Keratinocyte (primary cell): ENCODE results near the gene HORMAD2. TPM values are rescaled to one million over a fixed set of nuclear protein-coding genes. Genes with fewer than 3 reads are reported as not detected.

Experiments used
- DNase-seq: peaks from one replicate; pipeline ENCODE4 v3.0.0-alpha.2; 2011; ENCODE audit warnings: low read depth, missing footprints, low spot score
- FAIRE-seq: peaks from 2 replicates; lab custom pipeline; 2011; peaks lifted over from hg19 to GRCh38; lab: Jason Lieb, UNC
- H2AFZ ChIP-seq: 2 replicates; pipeline ENCODE4 v1.6.0; 2012; ENCODE audit warnings: low read length, control low read depth, inconsistent platforms; ENCODE audit not compliant: control insufficient read depth
- H3K27ac ChIP-seq: 2 replicates; pipeline ENCODE4 v1.5.1; 2011; ENCODE audit warnings: low read length; ENCODE audit not compliant: control insufficient read depth, insufficient read depth
- H3K27me3 ChIP-seq: 3 replicates; pipeline ENCODE4 v1.6.0; 2011; ENCODE audit warnings: low read length; ENCODE audit not compliant: control insufficient read depth, insufficient read depth; ENCODE audit errors: extremely low read depth
- H3K36me3 ChIP-seq, 2 experiments: 2 replicates in 1 of 2; 3 replicates in 1 of 2; pipeline ENCODE4 v1.5.1; 2011; ENCODE audit warnings: low read length in 2 of 2, mild to moderate bottlenecking in 1 of 2; ENCODE audit not compliant: control insufficient read depth in 2 of 2, insufficient read depth in 2 of 2; ENCODE audit errors: extremely low read depth in 1 of 2
- H3K4me1 ChIP-seq: 3 replicates; pipeline ENCODE4 v1.5.1; 2011; ENCODE audit warnings: low read length; ENCODE audit not compliant: control insufficient read depth, insufficient read depth; ENCODE audit errors: extremely low read depth
- H3K4me2 ChIP-seq: 3 replicates; pipeline ENCODE4 v1.6.0; 2011; ENCODE audit warnings: low read depth, low read length; ENCODE audit not compliant: control insufficient read depth, insufficient read depth; ENCODE audit errors: extremely low read depth
- H3K4me3 ChIP-seq, 3 experiments: fragments of 200-600 bp in 1 of 3; sonication (generic) in 1 of 3; 2 replicates in 2 of 3; 3 replicates in 1 of 3; pipeline ENCODE4 v1.5.1; 2011 to 2016; ENCODE audit warnings: low read length in 3 of 3, mild to moderate bottlenecking in 3 of 3, control low read depth in 2 of 3, inconsistent platforms in 1 of 3, low read depth in 1 of 3, mixed read lengths in 1 of 3, mixed run types in 1 of 3, moderate library complexity in 1 of 3; ENCODE audit not compliant: control insufficient read depth in 2 of 3, insufficient read depth in 2 of 3; ENCODE audit errors: extremely low read depth in 1 of 3
- H3K79me2 ChIP-seq: 2 replicates; pipeline ENCODE4 v1.6.0; 2012; ENCODE audit warnings: low read length; ENCODE audit not compliant: control insufficient read depth, insufficient read depth
- H3K9ac ChIP-seq: 3 replicates; pipeline ENCODE4 v1.6.0; 2011; ENCODE audit warnings: low read length; ENCODE audit not compliant: control insufficient read depth, insufficient read depth; ENCODE audit errors: extremely low read depth
- H3K9me1 ChIP-seq: 3 replicates; pipeline ENCODE4 v1.6.0; 2011; ENCODE audit warnings: low read length; ENCODE audit not compliant: control insufficient read depth, insufficient read depth; ENCODE audit errors: extremely low read depth
- H3K9me3 ChIP-seq: 2 replicates; pipeline ENCODE4 v1.5.1; 2012; ENCODE audit warnings: low read depth, low read length; ENCODE audit not compliant: control insufficient read depth
- H4K20me1 ChIP-seq: 3 replicates; pipeline ENCODE4 v1.6.0; 2011; ENCODE audit warnings: low read length; ENCODE audit not compliant: control insufficient read depth, insufficient read depth; ENCODE audit errors: extremely low read depth
- EZH2 ChIP-seq: IDR thresholded peaks from one replicate; pipeline ENCODE4 v1.6.1; 2012; ENCODE audit warnings: inconsistent platforms, mild to moderate bottlenecking, low read length, moderate library complexity
- dilution Hi-C: fragments of 300-500 bp; cut with MboI; formaldehyde crosslinking; loops from one replicate; pipeline ENCODE4 v1.7.0; 2020; ENCODE audit warnings: low sequenced_read_pairs; ENCODE audit not compliant: extremely low pct_ligation_motif_present
- polyA plus RNA-seq, 5 experiments: library from polyadenylated mRNA; depleted of rRNA in 3 of 5; stranded (reverse) in 3 of 5; stranded (forward) in 1 of 5; unstranded in 1 of 5; fragments of >200 nt; gene quantifications; 1 replicate in 1 of 5; 2 replicates in 3 of 5; 3 replicates in 1 of 5; pipeline versions ENCODE4 v1.2.1 to v1.2.3, GENCODE V29; 2011 to 2012; ENCODE audit warnings: missing spikeins in 2 of 5, low read depth in 1 of 5, low replicate concordance in 1 of 5
- TF ChIP-seq, protein P1 (sequence below), 3 experiments: IDR thresholded peaks in 1 of 3; conservative IDR thresholded peaks in 1 of 3; optimal IDR thresholded peaks in 1 of 3; 2 replicates in 2 of 3; 3 replicates in 1 of 3; pipeline versions ENCODE3 to v1.5.1; 2011; ENCODE audit warnings: low read length in 3 of 3, mild to moderate bottlenecking in 3 of 3, moderate library complexity in 2 of 3, control low read depth in 1 of 3, inconsistent platforms in 1 of 3; ENCODE audit not compliant: insufficient read depth in 2 of 3; ENCODE audit errors: extremely low read depth in 1 of 3

Gene HORMAD2
- polyA plus RNA-seq, 1 donor (not counting 4 experiments of a cell fraction or from before 2014, with no cell fraction given) = not detected

DNA sequence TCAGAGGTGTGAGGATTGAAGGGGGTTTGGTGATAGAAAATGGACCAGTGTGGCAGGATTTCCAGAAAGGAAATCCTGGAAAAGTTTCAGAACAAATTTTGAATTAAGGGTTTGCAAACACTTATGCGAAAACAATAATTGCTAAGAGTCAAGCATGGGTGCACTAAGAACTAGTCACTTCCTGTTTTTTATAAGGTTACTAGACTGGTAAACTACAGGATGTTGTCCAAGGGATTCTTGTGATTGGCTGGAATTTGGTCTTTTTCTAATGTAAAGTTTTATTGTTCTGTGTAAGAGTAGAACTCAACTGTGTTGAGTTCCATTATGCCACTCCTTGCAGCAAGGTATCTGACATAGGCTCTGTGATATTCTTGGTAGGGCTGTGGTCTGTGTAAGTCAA is 112.2 kb downstream of the HORMAD2 start:
- Histone ChIP-seq H2AFZ (no peak overlapping the region), H3K9me1 (no peaks in the 10 kb centered on the region), H4K20me1 (no peaks in the 10 kb centered on the region), H3K36me3 (no peaks in the 10 kb centered on the region), H3K27me3 (no peaks in the 10 kb centered on the region), H3K4me3 (no peak overlapping the region), H3K4me2 (no peak overlapping the region), H3K9me3 (no peaks in the 10 kb centered on the region), H3K9ac (no peak overlapping the region), H3K79me2 (no peaks in the 10 kb centered on the region), H3K4me1 (peaks cover 34% of the 10 kb centered on the region), H3K27ac (no peak overlapping the region)
- TF ChIP-seq EZH2 = no peak
- TF ChIP-seq, protein P1, sequence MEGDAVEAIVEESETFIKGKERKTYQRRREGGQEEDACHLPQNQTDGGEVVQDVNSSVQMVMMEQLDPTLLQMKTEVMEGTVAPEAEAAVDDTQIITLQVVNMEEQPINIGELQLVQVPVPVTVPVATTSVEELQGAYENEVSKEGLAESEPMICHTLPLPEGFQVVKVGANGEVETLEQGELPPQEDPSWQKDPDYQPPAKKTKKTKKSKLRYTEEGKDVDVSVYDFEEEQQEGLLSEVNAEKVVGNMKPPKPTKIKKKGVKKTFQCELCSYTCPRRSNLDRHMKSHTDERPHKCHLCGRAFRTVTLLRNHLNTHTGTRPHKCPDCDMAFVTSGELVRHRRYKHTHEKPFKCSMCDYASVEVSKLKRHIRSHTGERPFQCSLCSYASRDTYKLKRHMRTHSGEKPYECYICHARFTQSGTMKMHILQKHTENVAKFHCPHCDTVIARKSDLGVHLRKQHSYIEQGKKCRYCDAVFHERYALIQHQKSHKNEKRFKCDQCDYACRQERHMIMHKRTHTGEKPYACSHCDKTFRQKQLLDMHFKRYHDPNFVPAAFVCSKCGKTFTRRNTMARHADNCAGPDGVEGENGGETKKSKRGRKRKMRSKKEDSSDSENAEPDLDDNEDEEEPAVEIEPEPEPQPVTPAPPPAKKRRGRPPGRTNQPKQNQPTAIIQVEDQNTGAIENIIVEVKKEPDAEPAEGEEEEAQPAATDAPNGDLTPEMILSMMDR (optimal IDR thresholded peaks at IDR 0.05 in 1 of 3, IDR thresholded peaks at IDR 0.05 in 1 of 3, conservative IDR thresholded peaks at IDR 0.05 in 1 of 3; ENCODE audit: extremely low read depth in 1 of 3, insufficient read depth in 2 of 3, low read length in 3 of 3) = no peak
- no peak for DNase-seq
- dilution Hi-C loops = no loop called here
- no peak for FAIRE-seq

DNA sequence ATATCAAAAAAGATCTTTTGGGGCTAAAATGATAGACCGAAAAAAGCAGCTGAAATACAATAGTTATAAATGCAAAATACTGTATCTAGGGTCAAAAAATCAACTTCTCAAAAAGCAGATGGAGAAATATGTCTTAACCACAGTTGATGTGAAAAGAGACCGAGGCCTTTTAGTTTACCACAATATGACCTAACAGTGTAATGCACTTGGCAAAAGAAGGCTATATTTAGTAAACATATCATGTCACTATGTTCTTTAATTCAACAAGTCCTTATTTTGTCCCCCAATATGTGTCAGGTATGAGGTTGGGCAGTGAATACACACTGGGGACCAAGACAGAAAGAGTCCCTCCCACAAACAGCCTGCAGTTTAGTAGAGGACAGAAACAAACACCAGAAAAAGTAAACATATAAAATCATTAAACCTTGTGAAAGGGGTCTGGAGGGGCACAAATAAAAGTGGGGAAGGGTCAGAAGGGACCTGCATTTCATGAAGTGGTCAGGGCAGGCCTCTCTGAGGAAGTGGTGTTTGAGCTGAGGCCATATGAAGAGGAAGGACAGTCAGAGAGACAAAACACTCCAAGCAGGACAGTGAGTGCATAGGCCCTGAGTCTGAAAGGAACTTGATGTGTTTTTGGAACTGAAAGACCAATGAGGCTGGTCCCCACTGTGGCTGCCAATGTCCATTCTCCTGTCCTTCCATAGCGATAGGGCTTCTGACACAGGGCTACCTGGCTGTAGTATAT is 112.9 kb downstream of the HORMAD2 start:
- Histone ChIP-seq H2AFZ (no peak overlapping the region), H3K27ac (no peak overlapping the region), H3K9ac (no peak overlapping the region), H3K9me3 (no peaks in the 10 kb centered on the region), H3K36me3 (no peaks in the 10 kb centered on the region), H3K27me3 (no peaks in the 10 kb centered on the region), H3K4me2 (no peak overlapping the region), H4K20me1 (no peaks in the 10 kb centered on the region), H3K9me1 (no peaks in the 10 kb centered on the region), H3K4me1 (peaks cover 36% of the 10 kb centered on the region), H3K79me2 (no peaks in the 10 kb centered on the region), H3K4me3 (no peak overlapping the region)
- DNase-seq (no peak), FAIRE-seq (no peak)
- TF ChIP-seq, protein P1 (optimal IDR thresholded peaks at IDR 0.05 in 1 of 3, IDR thresholded peaks at IDR 0.05 in 1 of 3, conservative IDR thresholded peaks at IDR 0.05 in 1 of 3; ENCODE audit: extremely low read depth in 1 of 3, insufficient read depth in 2 of 3, low read length in 3 of 3) = no peak
- no peak for TF ChIP-seq EZH2
- dilution Hi-C loops = no loop called here
